HL-60 (cell line): ENCODE measurements around the gene IL17B.

Experiments used
- DNase-seq, 2 experiments: peaks; one replicate each; pipeline ENCODE4 v3.0.0-alpha.2; 2010 to 2020; ENCODE audit warnings: low read depth in 1 of 2, low spot score in 1 of 2
- H3K27ac ChIP-seq: fragments of 250-450 bp; sonication (Bioruptor Pico); replicated peaks from 2 replicates; pipeline ENCODE4 v1.5.1; 2020; ENCODE audit warnings: mild to moderate bottlenecking, moderate library complexity
- H3K27me3 ChIP-seq: fragments of 250-450 bp; sonication (Bioruptor Pico); 2 replicates; pipeline ENCODE4 v1.5.1; 2021; ENCODE audit warnings: mild to moderate bottlenecking, moderate library complexity; ENCODE audit not compliant: insufficient read depth, poor library complexity, severe bottlenecking
- H3K4me3 ChIP-seq: replicated peaks from 2 replicates; pipeline ENCODE4 v1.5.1; 2011; ENCODE audit warnings: mild to moderate bottlenecking, control low read depth, low read length; ENCODE audit not compliant: insufficient read depth
- GABPA ChIP-seq: IDR thresholded peaks from 2 replicates; pipeline ENCODE4 v1.6.1; 2012; ENCODE audit warnings: low read depth
- POLR2AphosphoS5 ChIP-seq: IDR thresholded peaks from 2 replicates; pipeline ENCODE4 v1.6.1; 2012; ENCODE audit warnings: low read depth
- SPI1 ChIP-seq: IDR thresholded peaks from 2 replicates; pipeline ENCODE4 v1.6.1; 2012; ENCODE audit warnings: low read depth, mild to moderate bottlenecking, borderline replicate concordance
- TF ChIP-seq, protein P1 (sequence below): IDR thresholded peaks from one replicate; pipeline ENCODE4 v1.5.1; 2011; ENCODE audit warnings: low read length, control low read depth, inconsistent platforms; ENCODE audit not compliant: insufficient read depth
- TF ChIP-seq, protein P2 (sequence below): IDR thresholded peaks from 2 replicates; pipeline ENCODE4 v1.6.1; 2012; ENCODE audit warnings: low read depth; ENCODE audit not compliant: insufficient replicate concordance

IL17B gene

DNA sequence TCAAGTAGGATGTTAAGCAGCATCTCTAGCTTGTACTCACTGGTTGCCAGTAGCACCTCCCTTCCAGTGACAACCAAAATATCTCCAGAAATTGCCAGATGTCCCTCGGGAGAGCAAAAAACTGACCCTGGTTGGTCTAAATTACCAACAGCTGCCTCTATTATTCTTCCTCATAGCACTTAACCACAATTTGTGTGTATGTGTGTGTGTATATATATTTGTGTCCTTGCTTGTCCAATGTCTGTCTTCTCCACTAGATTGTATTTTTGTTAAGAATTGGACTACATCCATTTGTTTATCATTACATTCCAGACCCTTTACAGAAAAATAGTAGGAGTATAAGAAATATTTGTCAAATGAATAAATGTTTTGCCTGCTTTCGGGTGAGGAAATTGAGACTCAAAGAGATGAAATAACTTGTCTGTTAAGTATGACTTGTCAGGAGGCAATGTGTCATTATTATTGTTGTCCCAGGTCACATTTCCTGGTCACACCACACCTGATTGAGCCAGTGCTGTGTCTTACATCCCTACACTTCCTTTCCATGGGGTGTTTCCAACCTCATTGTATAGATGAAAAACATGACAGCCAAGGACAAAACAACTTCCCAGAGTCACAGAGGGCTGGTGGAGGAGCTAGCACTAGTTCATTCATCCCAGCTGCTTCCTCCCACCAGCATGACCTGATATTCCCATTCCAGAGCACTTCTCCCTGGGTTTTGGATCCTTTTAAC lies 45.2 kb downstream of the IL17B start:
- no peak for DNase-seq
- Histone ChIP-seq H3K27me3 (no peaks in the 10 kb centered on the region), H3K4me3 (no peak overlapping the region), H3K27ac (no peak overlapping the region)
- TF ChIP-seq SPI1 (no peak), GABPA (no peak), POLR2AphosphoS5 (no peak)
- TF ChIP-seq, protein P1, sequence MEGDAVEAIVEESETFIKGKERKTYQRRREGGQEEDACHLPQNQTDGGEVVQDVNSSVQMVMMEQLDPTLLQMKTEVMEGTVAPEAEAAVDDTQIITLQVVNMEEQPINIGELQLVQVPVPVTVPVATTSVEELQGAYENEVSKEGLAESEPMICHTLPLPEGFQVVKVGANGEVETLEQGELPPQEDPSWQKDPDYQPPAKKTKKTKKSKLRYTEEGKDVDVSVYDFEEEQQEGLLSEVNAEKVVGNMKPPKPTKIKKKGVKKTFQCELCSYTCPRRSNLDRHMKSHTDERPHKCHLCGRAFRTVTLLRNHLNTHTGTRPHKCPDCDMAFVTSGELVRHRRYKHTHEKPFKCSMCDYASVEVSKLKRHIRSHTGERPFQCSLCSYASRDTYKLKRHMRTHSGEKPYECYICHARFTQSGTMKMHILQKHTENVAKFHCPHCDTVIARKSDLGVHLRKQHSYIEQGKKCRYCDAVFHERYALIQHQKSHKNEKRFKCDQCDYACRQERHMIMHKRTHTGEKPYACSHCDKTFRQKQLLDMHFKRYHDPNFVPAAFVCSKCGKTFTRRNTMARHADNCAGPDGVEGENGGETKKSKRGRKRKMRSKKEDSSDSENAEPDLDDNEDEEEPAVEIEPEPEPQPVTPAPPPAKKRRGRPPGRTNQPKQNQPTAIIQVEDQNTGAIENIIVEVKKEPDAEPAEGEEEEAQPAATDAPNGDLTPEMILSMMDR, result no peak
- TF ChIP-seq, protein P2, sequence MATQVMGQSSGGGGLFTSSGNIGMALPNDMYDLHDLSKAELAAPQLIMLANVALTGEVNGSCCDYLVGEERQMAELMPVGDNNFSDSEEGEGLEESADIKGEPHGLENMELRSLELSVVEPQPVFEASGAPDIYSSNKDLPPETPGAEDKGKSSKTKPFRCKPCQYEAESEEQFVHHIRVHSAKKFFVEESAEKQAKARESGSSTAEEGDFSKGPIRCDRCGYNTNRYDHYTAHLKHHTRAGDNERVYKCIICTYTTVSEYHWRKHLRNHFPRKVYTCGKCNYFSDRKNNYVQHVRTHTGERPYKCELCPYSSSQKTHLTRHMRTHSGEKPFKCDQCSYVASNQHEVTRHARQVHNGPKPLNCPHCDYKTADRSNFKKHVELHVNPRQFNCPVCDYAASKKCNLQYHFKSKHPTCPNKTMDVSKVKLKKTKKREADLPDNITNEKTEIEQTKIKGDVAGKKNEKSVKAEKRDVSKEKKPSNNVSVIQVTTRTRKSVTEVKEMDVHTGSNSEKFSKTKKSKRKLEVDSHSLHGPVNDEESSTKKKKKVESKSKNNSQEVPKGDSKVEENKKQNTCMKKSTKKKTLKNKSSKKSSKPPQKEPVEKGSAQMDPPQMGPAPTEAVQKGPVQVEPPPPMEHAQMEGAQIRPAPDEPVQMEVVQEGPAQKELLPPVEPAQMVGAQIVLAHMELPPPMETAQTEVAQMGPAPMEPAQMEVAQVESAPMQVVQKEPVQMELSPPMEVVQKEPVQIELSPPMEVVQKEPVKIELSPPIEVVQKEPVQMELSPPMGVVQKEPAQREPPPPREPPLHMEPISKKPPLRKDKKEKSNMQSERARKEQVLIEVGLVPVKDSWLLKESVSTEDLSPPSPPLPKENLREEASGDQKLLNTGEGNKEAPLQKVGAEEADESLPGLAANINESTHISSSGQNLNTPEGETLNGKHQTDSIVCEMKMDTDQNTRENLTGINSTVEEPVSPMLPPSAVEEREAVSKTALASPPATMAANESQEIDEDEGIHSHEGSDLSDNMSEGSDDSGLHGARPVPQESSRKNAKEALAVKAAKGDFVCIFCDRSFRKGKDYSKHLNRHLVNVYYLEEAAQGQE, result no peak

DNA sequence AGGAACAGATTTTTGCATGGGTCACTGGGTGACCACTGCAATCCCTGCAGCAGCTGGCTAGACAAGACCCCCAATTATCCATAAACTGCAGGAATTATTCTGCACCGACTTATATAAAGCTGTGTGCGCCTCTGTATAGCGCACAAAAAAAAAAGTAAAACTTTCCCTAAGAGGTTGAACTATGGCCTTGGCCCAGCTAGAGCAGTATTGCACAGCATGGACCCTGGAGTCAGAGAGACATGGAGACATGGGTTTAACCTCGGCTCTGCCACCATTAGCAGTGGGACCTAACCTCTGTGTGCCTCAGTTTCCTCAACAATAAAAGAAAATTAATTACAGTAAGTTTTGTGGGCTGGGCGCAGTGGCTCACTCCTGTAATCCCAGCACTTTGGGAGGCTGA lies 50.9 kb downstream of the IL17B start:
- no peak overlapping the region for H3K4me3 ChIP-seq
- no peak for DNase-seq
- H3K27ac ChIP-seq, result no peak overlapping the region
- TF ChIP-seq, protein P2, result no peak
- TF ChIP-seq GABPA, result no peak
- TF ChIP-seq POLR2AphosphoS5, result no peak
- TF ChIP-seq, protein P1, result no peak
- no peak for TF ChIP-seq SPI1
- no peaks in the 10 kb centered on the region for H3K27me3 ChIP-seq

DNA sequence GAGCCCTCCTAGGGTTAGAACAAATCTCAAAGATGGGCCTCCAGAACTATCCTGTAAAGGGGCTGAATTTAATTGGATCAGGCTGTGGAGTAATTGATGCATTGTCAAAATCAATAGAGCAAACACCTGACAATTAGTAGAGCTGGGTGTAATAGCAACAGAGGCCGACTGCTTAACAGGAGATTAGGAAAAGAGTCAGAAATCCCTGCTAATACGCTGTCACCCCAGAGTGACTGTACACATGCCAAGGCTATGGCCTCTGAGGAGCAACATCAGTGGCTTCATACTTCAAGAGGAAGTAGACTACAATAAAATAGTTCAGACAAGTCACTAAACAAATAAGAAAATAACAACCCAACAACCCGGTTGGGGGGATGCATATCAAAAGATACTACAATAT lies 52.5 kb downstream of the IL17B start:
- Histone ChIP-seq H3K4me3 (no peak overlapping the region), H3K27ac (no peak overlapping the region), H3K27me3 (no peaks in the 10 kb centered on the region)
- DNase-seq, result no peak
- TF ChIP-seq, protein P2, result no peak
- TF ChIP-seq GABPA, result no peak
- TF ChIP-seq, protein P1, result no peak
- TF ChIP-seq POLR2AphosphoS5, result no peak
- TF ChIP-seq SPI1, result no peak
